ENCODE measurements around the gene SAPCD2. TPM values are rescaled to one million over a fixed set of nuclear protein-coding genes. Genes with fewer than 3 reads are reported as not detected.

The SAPCD2 gene
- polyA plus RNA-seq, 1 donor from 2014 or later = 0.22 TPM

DNA sequence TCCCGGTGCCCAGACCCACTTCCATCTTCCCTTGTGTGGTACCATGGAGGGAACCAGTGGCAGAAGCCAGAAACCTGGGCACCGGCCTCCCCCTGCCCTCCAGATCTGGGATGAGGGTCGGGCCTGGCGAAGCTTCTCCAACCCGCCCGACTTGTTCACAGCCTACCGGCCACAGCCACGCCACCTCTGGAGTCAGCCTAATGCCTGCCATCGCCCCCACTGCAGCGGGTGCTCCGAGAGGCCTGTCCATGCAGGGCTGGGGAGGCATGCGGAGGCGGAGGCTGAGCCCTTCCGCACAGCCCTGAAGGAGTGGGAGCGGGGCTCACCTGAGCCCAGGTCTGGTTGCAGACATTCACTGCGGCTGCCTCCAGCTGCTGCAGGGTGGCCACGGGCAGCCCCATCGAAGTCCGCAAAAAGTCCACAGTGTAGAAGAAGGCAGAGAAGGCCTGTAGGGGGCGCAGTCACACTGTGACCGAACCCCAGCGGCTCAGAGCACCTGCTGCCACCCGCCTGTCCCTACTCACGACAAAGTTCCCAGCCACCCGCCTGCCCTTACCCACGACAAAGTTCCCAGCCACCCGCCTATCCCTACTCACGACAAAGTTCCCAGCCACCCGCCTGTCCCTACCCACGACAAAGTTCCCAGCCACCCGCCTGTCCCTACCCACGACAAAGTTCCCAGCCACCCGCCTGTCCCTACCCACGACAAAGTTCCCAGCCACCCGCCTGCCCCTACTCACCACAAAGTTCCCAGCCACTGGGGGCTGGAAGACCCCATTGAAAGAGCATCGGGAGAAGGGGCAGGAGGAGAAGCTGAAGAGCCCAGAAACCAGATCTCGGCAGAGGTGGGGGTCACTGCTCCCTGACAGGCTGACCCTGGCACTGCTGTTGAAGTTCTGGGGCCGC lies 20.6 kb downstream of the SAPCD2 start:
- no peaks in the 10 kb centered on the region for H3F3A ChIP-seq (ENCODE audit: insufficient read depth, low read length, poor library complexity, severe bottlenecking)
- H3K9ac ChIP-seq (ENCODE audit: low read length) = no peak overlapping the region

DNA sequence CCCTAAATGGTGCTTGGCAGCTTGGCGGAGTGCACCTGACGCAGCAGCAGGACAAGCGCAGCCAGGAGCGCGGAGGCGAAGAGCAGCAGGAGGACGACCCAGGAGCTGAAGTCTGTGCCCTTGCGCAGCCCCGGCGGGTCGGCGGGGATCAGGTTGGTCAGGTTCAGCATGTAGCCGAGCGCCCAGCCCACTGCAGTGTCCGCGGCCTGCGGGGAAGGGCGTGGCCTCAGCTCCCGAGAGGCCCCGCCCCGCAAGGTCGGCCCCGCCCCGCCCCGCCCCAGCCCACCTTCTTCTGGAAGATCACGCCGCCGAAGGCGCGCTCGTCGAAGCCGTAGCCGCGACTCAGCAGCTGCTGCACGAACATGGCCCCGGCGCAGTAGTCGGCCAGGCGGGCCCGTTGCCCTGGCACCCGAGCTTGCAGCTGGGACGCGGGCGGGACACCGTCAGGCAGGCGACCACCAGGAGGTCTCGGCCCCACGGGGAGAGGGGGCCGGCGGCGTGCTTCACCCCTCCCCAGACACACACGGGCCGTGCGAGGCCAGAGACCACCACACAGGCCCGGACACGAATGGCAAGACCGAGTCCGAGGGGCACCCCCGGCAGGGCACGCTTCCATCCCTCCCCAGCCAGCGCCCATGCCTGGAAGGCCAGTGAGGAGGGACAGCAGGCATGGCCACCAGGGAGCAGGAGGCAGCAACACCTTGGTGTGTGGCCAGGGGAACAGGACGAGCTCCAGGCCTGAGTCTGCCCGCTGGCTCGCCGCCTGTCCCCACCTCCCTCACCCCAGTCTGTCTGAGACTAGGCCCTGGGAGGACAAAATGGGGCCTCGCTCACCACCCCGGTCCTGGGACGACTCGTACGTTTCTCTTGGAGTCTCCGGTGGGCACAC lies 21.5 kb downstream of the SAPCD2 start:
- Histone ChIP-seq H3K79me2 (replicated peaks; ENCODE audit: insufficient read depth, low read length) (peaks cover 16% of the 10 kb centered on the region), H3K9ac (ENCODE audit: low read length) (no peak overlapping the region), H3K9me3 (ENCODE audit: low read length) (no peaks in the 10 kb centered on the region), H3F3A (ENCODE audit: insufficient read depth, low read length, poor library complexity, severe bottlenecking) (no peaks in the 10 kb centered on the region), H3K27ac (ENCODE audit: low read length) (no peak overlapping the region), H3K36me3 (ENCODE audit: insufficient read depth, low read length) (no peaks in the 10 kb centered on the region), H3K4me3 (ENCODE audit: low read length) (no peak overlapping the region), H2AFZ (ENCODE audit: low read depth, low read length) (no peak overlapping the region), H3K9me2 (ENCODE audit: insufficient read depth, low read length) (no peaks in the 10 kb centered on the region), H3K4me2 (ENCODE audit: low read length) (no peak overlapping the region), H4K20me1 (ENCODE audit: insufficient read depth) (peaks cover 13% of the 10 kb centered on the region), H3K27me3 (ENCODE audit: insufficient read depth, low read depth, low read length) (peaks cover 63% of the 10 kb centered on the region)
- TF ChIP-seq EP300 (conservative IDR thresholded peaks at IDR 0.05; ENCODE audit: poor library complexity, severe bottlenecking) (no peak), EZH2 (IDR thresholded peaks at IDR 0.05; ENCODE audit: borderline replicate concordance, insufficient read depth, low read length, poor library complexity, severe bottlenecking) (no peak), POLR2AphosphoS5 (IDR thresholded peaks at IDR 0.05) (no peak), TAF1 (IDR thresholded peaks at IDR 0.05; ENCODE audit: low read depth) (no peak)
- TF ChIP-seq, protein P1, sequence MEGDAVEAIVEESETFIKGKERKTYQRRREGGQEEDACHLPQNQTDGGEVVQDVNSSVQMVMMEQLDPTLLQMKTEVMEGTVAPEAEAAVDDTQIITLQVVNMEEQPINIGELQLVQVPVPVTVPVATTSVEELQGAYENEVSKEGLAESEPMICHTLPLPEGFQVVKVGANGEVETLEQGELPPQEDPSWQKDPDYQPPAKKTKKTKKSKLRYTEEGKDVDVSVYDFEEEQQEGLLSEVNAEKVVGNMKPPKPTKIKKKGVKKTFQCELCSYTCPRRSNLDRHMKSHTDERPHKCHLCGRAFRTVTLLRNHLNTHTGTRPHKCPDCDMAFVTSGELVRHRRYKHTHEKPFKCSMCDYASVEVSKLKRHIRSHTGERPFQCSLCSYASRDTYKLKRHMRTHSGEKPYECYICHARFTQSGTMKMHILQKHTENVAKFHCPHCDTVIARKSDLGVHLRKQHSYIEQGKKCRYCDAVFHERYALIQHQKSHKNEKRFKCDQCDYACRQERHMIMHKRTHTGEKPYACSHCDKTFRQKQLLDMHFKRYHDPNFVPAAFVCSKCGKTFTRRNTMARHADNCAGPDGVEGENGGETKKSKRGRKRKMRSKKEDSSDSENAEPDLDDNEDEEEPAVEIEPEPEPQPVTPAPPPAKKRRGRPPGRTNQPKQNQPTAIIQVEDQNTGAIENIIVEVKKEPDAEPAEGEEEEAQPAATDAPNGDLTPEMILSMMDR (IDR thresholded peaks at IDR 0.05; ENCODE audit: poor library complexity, severe bottlenecking) = no peak

More for the DNA sequence above, 20.6 kb downstream of the SAPCD2 start:
- peaks cover 7% of the 10 kb centered on the region for H3K79me2 ChIP-seq (replicated peaks; ENCODE audit: insufficient read depth, low read length)
- H3K27me3 ChIP-seq (ENCODE audit: insufficient read depth, low read depth, low read length) = peaks cover 72% of the 10 kb centered on the region
- no peak overlapping the region for H3K4me2 ChIP-seq (ENCODE audit: low read length)
- no peak overlapping the region for H3K4me3 ChIP-seq (ENCODE audit: low read length)
- H2AFZ ChIP-seq (ENCODE audit: low read depth, low read length) = no peak overlapping the region
- H3K36me3 ChIP-seq (ENCODE audit: insufficient read depth, low read length) = no peaks in the 10 kb centered on the region
- H3K9me3 ChIP-seq (ENCODE audit: low read length) = no peaks in the 10 kb centered on the region
- H3K9me2 ChIP-seq (ENCODE audit: insufficient read depth, low read length) = no peaks in the 10 kb centered on the region
- H3K27ac ChIP-seq (ENCODE audit: low read length) = no peak overlapping the region
- no peak for TF ChIP-seq TAF1 (IDR thresholded peaks at IDR 0.05; ENCODE audit: low read depth)
- TF ChIP-seq, protein P2, sequence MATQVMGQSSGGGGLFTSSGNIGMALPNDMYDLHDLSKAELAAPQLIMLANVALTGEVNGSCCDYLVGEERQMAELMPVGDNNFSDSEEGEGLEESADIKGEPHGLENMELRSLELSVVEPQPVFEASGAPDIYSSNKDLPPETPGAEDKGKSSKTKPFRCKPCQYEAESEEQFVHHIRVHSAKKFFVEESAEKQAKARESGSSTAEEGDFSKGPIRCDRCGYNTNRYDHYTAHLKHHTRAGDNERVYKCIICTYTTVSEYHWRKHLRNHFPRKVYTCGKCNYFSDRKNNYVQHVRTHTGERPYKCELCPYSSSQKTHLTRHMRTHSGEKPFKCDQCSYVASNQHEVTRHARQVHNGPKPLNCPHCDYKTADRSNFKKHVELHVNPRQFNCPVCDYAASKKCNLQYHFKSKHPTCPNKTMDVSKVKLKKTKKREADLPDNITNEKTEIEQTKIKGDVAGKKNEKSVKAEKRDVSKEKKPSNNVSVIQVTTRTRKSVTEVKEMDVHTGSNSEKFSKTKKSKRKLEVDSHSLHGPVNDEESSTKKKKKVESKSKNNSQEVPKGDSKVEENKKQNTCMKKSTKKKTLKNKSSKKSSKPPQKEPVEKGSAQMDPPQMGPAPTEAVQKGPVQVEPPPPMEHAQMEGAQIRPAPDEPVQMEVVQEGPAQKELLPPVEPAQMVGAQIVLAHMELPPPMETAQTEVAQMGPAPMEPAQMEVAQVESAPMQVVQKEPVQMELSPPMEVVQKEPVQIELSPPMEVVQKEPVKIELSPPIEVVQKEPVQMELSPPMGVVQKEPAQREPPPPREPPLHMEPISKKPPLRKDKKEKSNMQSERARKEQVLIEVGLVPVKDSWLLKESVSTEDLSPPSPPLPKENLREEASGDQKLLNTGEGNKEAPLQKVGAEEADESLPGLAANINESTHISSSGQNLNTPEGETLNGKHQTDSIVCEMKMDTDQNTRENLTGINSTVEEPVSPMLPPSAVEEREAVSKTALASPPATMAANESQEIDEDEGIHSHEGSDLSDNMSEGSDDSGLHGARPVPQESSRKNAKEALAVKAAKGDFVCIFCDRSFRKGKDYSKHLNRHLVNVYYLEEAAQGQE (IDR thresholded peaks at IDR 0.05; ENCODE audit: borderline replicate concordance) = no peak
- no peak for TF ChIP-seq POLR2AphosphoS5 (IDR thresholded peaks at IDR 0.05)
- no peak for TF ChIP-seq RAD21 (conservative IDR thresholded peaks at IDR 0.05)
- TF ChIP-seq, protein P1 (IDR thresholded peaks at IDR 0.05; ENCODE audit: poor library complexity, severe bottlenecking) = peak; percentile 56
- H4K20me1 ChIP-seq (ENCODE audit: insufficient read depth) = peaks cover 4% of the 10 kb centered on the region
